ENCODE results near the gene PRKCE. TPM values are rescaled to one million over a fixed set of nuclear protein-coding genes. Genes with fewer than 3 reads are reported as not detected.

The PRKCE gene
- total RNA-seq, 1 experiment from 2014 or later, result 1.3 TPM

GRCh38 chr2:45664635-45665261, 13.3 kb downstream of the PRKCE start:
- Histone ChIP-seq H3K4me1 (ENCODE audit: insufficient read depth, low read length) (peaks cover 4% of the 10 kb centered on the region; the same call in 1 of the 2 replicates), H3K23ac (ENCODE audit: insufficient read length, low read depth, low read length) (no peak overlapping the region), H3K4ac (ENCODE audit: low read depth, low read length) (no peak overlapping the region), H3T11ph (ENCODE audit: low read length) (no peak overlapping the region), H4K8ac (replicated peaks; ENCODE audit: insufficient read length, low read depth, low read length) (no peak overlapping the region), H4K91ac (ENCODE audit: insufficient read length, low read depth, low read length) (no peak overlapping the region), H3K27ac (ENCODE audit: insufficient read length, low read depth, low read length) (no peak overlapping the region), H3K14ac (ENCODE audit: insufficient read depth, low read length) (no peak overlapping the region), H2BK20ac (ENCODE audit: low read depth, low read length, poor library complexity, severe bottlenecking) (no peak overlapping the region), H3K4me2 (ENCODE audit: insufficient read depth, insufficient read length, low read length) (no peak overlapping the region), H2BK12ac (ENCODE audit: insufficient read length, low read depth, low read length) (no peak overlapping the region), H2AK5ac (ENCODE audit: insufficient read length, low read length) (no peak overlapping the region), H2BK15ac (ENCODE audit: low read depth, low read length) (no peak overlapping the region), H3K27me3 (ENCODE audit: insufficient read depth, low read length) (no peaks in the 10 kb centered on the region), H3K56ac (ENCODE audit: insufficient read length, low read depth, low read length) (no peak overlapping the region), H4K20me1 (ENCODE audit: control insufficient read depth, insufficient read depth, insufficient read length) (no peaks in the 10 kb centered on the region), H3K79me1 (ENCODE audit: insufficient read depth, low read depth, low read length, poor library complexity, severe bottlenecking) (no peaks in the 10 kb centered on the region), H2AFZ (ENCODE audit: low read length) (no peak overlapping the region), H4K5ac (ENCODE audit: insufficient read length, low read depth, low read length) (no peak overlapping the region), H3K9me3 (ENCODE audit: control insufficient read depth, low read depth, low read length) (no peaks in the 10 kb centered on the region), H3K23me2 (ENCODE audit: insufficient read length, low read depth, low read length, poor library complexity, severe bottlenecking) (no peaks in the 10 kb centered on the region), H3K9ac (ENCODE audit: extremely low read depth, insufficient read length, low read length) (no peak overlapping the region), H2BK5ac (ENCODE audit: insufficient read length, low read length) (no peak overlapping the region), H2BK120ac (ENCODE audit: low read depth, low read length, poor library complexity, severe bottlenecking) (no peak overlapping the region), H3K18ac (ENCODE audit: insufficient read length, low read depth, low read length) (no peak overlapping the region), H3K79me2 (ENCODE audit: insufficient read depth, low read length) (no peaks in the 10 kb centered on the region)
- Mint-ChIP-seq H3K4me1 (peaks cover 3 to 13% of the 10 kb centered on the region in 2 experiments; a peak in 3 of 4 replicates), H3K27me3 (ENCODE audit: low read depth) (no peaks in the 10 kb centered on the region; the same call in 1 of the 2 replicates), H3K4me3 (no peak overlapping the region), H3K36me3 (ENCODE audit: insufficient read depth in 1 of 3, low read depth in 3 of 3) (no peaks in the 10 kb centered on the region), H3K9me3 (no peaks in the 10 kb centered on the region), H3K27ac (peak overlapping the region in 1 of 3 experiments; percentile 59; a peak in 1 of 7 replicates)
- no CpG with 5 or more reads among the region's 2 CpGs for WGBS (ENCODE audit: extremely low coverage, insufficient read length, low lambda C conversion rate)
- no peak for TF ChIP-seq CTCF (conservative IDR thresholded peaks at IDR 0.05)
- no peak for DNase-seq
